K562 (cell line): Measurements from ENCODE around the gene KLC1.

Experiments
- HDAC6 ChIP-seq: IDR thresholded peaks from 2 replicates; pipeline ENCODE4 v1.6.1; 2012; ENCODE audit warnings: low read depth, mild to moderate bottlenecking, control low read depth, inconsistent platforms, low read length, moderate library complexity
- KAT8 ChIP-seq: fragments of 450-650 bp; IDR thresholded peaks from 2 replicates; pipeline ENCODE4 v1.6.1; 2016; ENCODE audit warnings: low read depth, mild to moderate bottlenecking
- KLF1 ChIP-seq: fragments of 450-650 bp; IDR thresholded peaks from 2 replicates; pipeline ENCODE4 v1.6.1; 2016; ENCODE audit warnings: missing genetic modification characterization, missing compliant biosample characterization
- MIER1 ChIP-seq: fragments of 450-650 bp; IDR thresholded peaks from 2 replicates; pipeline ENCODE4 v1.6.1; 2016; ENCODE audit warnings: antibody characterized with exemption, mild to moderate bottlenecking, low read depth
- POLR2A ChIP-seq: fragments of 450-650 bp; conservative IDR thresholded peaks from 2 replicates; pipeline ENCODE4 v1.6.1; 2016
- PRMT5 ChIP-seq: sonication (generic); formaldehyde crosslinking; IDR thresholded peaks from 2 replicates; pipeline ENCODE4 v1.5.0; 2020; ENCODE audit warnings: missing genetic modification reagents
- PYGO2 ChIP-seq: fragments of 450-650 bp; IDR thresholded peaks from 2 replicates; pipeline ENCODE4 v1.6.1; 2016; ENCODE audit warnings: mild to moderate bottlenecking, missing genetic modification characterization, moderate library complexity, missing compliant biosample characterization
- TEAD1 ChIP-seq, 2 experiments: fragments of 450-650 bp in 1 of 2; sonication (generic) in 1 of 2; formaldehyde crosslinking; IDR thresholded peaks; 2 replicates each; pipeline versions ENCODE4 v1.4.0 to v1.8.0; 2020 to 2022; ENCODE audit warnings: mild to moderate bottlenecking in 2 of 2, missing genetic modification reagents in 1 of 2
- TRIM24 ChIP-seq, 2 experiments: fragments of 450-650 bp; IDR thresholded peaks; 2 replicates each; pipeline ENCODE4 v1.6.1; 2016
- TF ChIP-seq, protein P1 (sequence below): IDR thresholded peaks from 2 replicates; pipeline ENCODE4 v1.6.1; 2012; ENCODE audit warnings: low read depth, low read length, improper control_type of control experiment, borderline replicate concordance
- TF ChIP-seq, protein P2 (sequence below): sonication (generic); formaldehyde crosslinking; IDR thresholded peaks from 2 replicates; pipeline ENCODE4 v1.8.1; 2022; ENCODE audit warnings: missing genetic modification reagents
- TF ChIP-seq, protein P3 (sequence below): sonication (generic); formaldehyde crosslinking; IDR thresholded peaks from 2 replicates; pipeline ENCODE4 v1.8.0; 2022; ENCODE audit warnings: missing genetic modification reagents, mild to moderate bottlenecking, borderline replicate concordance
- TF ChIP-seq, protein P4 (sequence below), 3 experiments: IDR thresholded peaks in 2 of 3; conservative IDR thresholded peaks in 1 of 3; 2 replicates each; pipeline ENCODE4 v1.5.1; 2011 to 2012; ENCODE audit warnings: low read length in 3 of 3, mild to moderate bottlenecking in 3 of 3, control low read depth in 2 of 3, improper control_type of control experiment in 1 of 3, inconsistent platforms in 1 of 3, low read depth in 1 of 3, mixed read lengths in 1 of 3, moderate library complexity in 1 of 3; ENCODE audit not compliant: insufficient read depth in 2 of 3
- TF ChIP-seq, protein P5 (sequence below): fragments of 250-450 bp; sonication (Bioruptor Pico); IDR thresholded peaks from 2 replicates; pipeline ENCODE4 v1.5.0; 2021

DNA sequence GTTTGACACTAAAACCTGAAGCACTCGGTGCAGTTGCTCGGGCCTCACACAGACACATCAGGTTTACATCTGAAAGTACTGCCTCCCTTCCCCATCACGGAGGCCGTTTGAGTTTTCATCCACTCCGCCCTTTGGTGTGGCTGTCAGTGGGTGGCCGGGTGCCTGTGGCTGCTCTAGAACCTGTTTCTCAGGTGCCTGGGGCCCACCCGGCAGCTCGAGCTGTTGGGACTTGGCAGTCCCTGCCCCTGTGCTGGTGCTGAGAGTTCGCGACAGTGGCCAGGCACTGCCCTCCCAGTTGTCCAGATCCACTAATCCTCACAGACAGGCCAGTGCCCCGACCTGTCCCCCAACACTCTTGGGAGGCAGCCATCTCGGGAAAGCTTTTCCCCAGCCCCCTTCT, 63.9 kb downstream of the KLC1 start:
- TF ChIP-seq TRIM24 (IDR thresholded peaks at IDR 0.05) (no peak), PRMT5 (CRISPR knock-in tag) (no peak), KLF1 (tag) (no peak), POLR2A (no peak), PYGO2 (tag) (no peak), TEAD1 (CRISPR knock-in tag; IDR thresholded peaks at IDR 0.05) (no peak), HDAC6 (no peak), KAT8 (no peak), MIER1 (no peak)
- TF ChIP-seq, protein P1, sequence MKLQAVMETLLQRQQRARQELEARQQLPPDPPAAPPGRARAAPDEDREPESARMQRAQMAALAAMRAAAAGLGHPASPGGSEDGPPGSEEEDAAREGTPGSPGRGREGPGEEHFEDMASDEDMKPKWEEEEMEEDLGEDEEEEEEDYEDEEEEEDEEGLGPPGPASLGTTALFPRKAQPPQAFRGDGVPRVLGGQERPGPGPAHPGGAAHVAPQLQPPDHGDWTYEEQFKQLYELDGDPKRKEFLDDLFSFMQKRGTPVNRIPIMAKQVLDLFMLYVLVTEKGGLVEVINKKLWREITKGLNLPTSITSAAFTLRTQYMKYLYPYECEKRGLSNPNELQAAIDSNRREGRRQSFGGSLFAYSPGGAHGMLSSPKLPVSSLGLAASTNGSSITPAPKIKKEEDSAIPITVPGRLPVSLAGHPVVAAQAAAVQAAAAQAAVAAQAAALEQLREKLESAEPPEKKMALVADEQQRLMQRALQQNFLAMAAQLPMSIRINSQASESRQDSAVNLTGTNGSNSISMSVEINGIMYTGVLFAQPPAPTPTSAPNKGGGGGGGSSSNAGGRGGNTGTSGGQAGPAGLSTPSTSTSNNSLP: no peak
- TF ChIP-seq, protein P2, sequence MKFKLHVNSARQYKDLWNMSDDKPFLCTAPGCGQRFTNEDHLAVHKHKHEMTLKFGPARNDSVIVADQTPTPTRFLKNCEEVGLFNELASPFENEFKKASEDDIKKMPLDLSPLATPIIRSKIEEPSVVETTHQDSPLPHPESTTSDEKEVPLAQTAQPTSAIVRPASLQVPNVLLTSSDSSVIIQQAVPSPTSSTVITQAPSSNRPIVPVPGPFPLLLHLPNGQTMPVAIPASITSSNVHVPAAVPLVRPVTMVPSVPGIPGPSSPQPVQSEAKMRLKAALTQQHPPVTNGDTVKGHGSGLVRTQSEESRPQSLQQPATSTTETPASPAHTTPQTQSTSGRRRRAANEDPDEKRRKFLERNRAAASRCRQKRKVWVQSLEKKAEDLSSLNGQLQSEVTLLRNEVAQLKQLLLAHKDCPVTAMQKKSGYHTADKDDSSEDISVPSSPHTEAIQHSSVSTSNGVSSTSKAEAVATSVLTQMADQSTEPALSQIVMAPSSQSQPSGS (CRISPR knock-in tag): no peak
- TF ChIP-seq, protein P3, sequence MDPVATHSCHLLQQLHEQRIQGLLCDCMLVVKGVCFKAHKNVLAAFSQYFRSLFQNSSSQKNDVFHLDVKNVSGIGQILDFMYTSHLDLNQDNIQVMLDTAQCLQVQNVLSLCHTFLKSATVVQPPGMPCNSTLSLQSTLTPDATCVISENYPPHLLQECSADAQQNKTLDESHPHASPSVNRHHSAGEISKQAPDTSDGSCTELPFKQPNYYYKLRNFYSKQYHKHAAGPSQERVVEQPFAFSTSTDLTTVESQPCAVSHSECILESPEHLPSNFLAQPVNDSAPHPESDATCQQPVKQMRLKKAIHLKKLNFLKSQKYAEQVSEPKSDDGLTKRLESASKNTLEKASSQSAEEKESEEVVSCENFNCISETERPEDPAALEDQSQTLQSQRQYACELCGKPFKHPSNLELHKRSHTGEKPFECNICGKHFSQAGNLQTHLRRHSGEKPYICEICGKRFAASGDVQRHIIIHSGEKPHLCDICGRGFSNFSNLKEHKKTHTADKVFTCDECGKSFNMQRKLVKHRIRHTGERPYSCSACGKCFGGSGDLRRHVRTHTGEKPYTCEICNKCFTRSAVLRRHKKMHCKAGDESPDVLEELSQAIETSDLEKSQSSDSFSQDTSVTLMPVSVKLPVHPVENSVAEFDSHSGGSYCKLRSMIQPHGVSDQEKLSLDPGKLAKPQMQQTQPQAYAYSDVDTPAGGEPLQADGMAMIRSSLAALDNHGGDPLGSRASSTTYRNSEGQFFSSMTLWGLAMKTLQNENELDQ (CRISPR knock-in tag): no peak
- TF ChIP-seq, protein P4, sequence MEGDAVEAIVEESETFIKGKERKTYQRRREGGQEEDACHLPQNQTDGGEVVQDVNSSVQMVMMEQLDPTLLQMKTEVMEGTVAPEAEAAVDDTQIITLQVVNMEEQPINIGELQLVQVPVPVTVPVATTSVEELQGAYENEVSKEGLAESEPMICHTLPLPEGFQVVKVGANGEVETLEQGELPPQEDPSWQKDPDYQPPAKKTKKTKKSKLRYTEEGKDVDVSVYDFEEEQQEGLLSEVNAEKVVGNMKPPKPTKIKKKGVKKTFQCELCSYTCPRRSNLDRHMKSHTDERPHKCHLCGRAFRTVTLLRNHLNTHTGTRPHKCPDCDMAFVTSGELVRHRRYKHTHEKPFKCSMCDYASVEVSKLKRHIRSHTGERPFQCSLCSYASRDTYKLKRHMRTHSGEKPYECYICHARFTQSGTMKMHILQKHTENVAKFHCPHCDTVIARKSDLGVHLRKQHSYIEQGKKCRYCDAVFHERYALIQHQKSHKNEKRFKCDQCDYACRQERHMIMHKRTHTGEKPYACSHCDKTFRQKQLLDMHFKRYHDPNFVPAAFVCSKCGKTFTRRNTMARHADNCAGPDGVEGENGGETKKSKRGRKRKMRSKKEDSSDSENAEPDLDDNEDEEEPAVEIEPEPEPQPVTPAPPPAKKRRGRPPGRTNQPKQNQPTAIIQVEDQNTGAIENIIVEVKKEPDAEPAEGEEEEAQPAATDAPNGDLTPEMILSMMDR (IDR thresholded peaks at IDR 0.05 in 2 of 3, conservative IDR thresholded peaks at IDR 0.05 in 1 of 3; ENCODE audit: insufficient read depth in 2 of 3, low read depth in 1 of 3, low read length in 3 of 3): no peak
- TF ChIP-seq, protein P5, sequence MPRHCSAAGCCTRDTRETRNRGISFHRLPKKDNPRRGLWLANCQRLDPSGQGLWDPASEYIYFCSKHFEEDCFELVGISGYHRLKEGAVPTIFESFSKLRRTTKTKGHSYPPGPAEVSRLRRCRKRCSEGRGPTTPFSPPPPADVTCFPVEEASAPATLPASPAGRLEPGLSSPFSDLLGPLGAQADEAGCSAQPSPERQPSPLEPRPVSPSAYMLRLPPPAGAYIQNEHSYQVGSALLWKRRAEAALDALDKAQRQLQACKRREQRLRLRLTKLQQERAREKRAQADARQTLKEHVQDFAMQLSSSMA: no peak
